Myocyte (in vitro differentiated cells): ENCODE results near the gene XPR1. TPM values are rescaled to one million over a fixed set of nuclear protein-coding genes. Genes with fewer than 3 reads are reported as not detected.

Experiments
- DNase-seq: peaks from one replicate; pipeline ENCODE4 v3.0.0-alpha.2; 2012; ENCODE audit warnings: low read depth
- total RNA-seq: library from RNA; depleted of rRNA; stranded (reverse); fragments of >200 nt; gene quantifications from 2 replicates; pipeline ENCODE4 v1.2.3, GENCODE V29; 2014

The XPR1 gene
- total RNA-seq, 1 donor from 2014 or later, result 25.3 TPM

GRCh38 chr1:180884588-180885300, 252.9 kb downstream of the XPR1 start:
- no peak for DNase-seq

- DNase-seq, result no peak
These were observed 254.5 kb downstream of the XPR1 start for GRCh38 chr1:180886338-180886737.

GRCh38 chr1:180887841-180888240, 256.0 kb downstream of the XPR1 start:
- DNase-seq, result no peak

GRCh38 chr1:180888870-180889269, 257.0 kb downstream of the XPR1 start:
- no peak for DNase-seq

GRCh38 chr1:180889325-180889724, 257.5 kb downstream of the XPR1 start:
- DNase-seq, result no peak

GRCh38 chr1:180892272-180892671, 260.4 kb downstream of the XPR1 start:
- no peak for DNase-seq

- DNase-seq, result no peak
These were observed 260.9 kb downstream of the XPR1 start for GRCh38 chr1:180892675-180893074.

GRCh38 chr1:180893614-180894013, 261.8 kb downstream of the XPR1 start:
- no peak for DNase-seq

GRCh38 chr1:180896161-180896560, 264.3 kb downstream of the XPR1 start:
- no peak for DNase-seq

- peak; percentile 54 for DNase-seq
These were observed 266.8 kb downstream of the XPR1 start for GRCh38 chr1:180898441-180899219.

GRCh38 chr1:180899262-180899661, 267.4 kb downstream of the XPR1 start:
- DNase-seq, result no peak

GRCh38 chr1:180901076-180901990, 269.5 kb downstream of the XPR1 start:
- no peak for DNase-seq

GRCh38 chr1:180902541-180902940, 270.7 kb downstream of the XPR1 start:
- no peak for DNase-seq

GRCh38 chr1:180905927-180906326, 274.1 kb downstream of the XPR1 start:
- DNase-seq, result no peak

- DNase-seq, result no peak
These were observed 274.7 kb downstream of the XPR1 start for GRCh38 chr1:180906511-180906910.

GRCh38 chr1:180907313-180908055, 275.7 kb downstream of the XPR1 start:
- no peak for DNase-seq

- DNase-seq, result no peak
These were observed 276.4 kb downstream of the XPR1 start for GRCh38 chr1:180908074-180908765.

- no peak for DNase-seq
These were observed 277.2 kb downstream of the XPR1 start for GRCh38 chr1:180909005-180909414.

- DNase-seq, result no peak
These were observed 277.7 kb downstream of the XPR1 start for GRCh38 chr1:180909462-180909976.

- DNase-seq, result peak; percentile 40
These were observed 279.9 kb downstream of the XPR1 start for GRCh38 chr1:180911640-180912191.
